GM15510 (cell line): ENCODE data around the gene SNX17.

ENCODE experiments used
- POLR2A ChIP-seq: IDR thresholded peaks from 3 replicates; pipeline ENCODE4 v1.6.1; 2011; ENCODE audit warnings: borderline replicate concordance; ENCODE audit not compliant: insufficient read length; ENCODE audit errors: extremely low read depth

Gene SNX17, protein sequence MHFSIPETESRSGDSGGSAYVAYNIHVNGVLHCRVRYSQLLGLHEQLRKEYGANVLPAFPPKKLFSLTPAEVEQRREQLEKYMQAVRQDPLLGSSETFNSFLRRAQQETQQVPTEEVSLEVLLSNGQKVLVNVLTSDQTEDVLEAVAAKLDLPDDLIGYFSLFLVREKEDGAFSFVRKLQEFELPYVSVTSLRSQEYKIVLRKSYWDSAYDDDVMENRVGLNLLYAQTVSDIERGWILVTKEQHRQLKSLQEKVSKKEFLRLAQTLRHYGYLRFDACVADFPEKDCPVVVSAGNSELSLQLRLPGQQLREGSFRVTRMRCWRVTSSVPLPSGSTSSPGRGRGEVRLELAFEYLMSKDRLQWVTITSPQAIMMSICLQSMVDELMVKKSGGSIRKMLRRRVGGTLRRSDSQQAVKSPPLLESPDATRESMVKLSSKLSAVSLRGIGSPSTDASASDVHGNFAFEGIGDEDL

DNA sequence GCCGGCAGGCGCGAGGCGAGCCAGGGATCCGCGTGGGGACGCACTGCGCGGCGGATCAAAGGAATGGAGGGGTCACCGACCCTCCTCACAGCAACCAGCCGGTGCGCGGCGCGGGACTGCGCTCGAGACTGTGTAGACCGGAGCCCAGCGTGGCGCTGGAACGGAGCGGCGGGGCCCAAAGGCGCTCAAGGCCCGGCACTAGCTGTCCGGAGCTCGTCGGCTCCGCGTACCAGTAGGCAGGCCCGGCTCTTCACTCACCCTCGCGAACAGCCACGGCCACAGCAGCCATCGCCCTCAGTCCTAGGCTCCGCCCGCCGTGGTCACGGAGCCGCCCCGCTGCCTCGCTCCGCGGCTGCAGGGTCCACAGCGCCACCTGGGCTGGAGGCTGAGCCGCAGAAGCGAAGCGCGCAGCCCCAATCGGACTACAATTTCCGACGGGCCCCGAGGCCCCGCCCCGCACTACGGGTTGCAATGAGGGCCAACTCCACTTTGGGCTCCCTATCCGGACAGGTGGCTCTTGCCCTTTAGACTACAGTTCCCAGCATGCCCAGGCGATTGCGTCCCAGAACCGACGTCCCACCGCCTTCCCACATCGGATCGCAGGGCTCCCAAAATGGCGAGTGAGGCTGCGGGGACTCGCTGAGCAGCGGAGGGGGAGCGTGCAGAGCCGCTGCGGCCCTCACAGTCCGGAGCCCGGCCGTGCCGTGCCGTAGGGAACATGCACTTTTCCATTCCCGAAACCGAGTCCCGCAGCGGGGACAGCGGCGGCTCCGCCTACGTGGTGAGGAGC lies at the start of gene SNX17, which contains the start of gene EIF2B4:
TSS of gene SNX17 (plus strand) at position 591 of the 790 bp plus-strand sequence. CDS start at position 719, 128 bp downstream.
TSS of gene EIF2B4 (minus strand) at position 313 of the 790 bp plus-strand sequence. CDS start at position 289, 24 bp downstream.
- peak; percentile 81 for TF ChIP-seq POLR2A

DNA sequence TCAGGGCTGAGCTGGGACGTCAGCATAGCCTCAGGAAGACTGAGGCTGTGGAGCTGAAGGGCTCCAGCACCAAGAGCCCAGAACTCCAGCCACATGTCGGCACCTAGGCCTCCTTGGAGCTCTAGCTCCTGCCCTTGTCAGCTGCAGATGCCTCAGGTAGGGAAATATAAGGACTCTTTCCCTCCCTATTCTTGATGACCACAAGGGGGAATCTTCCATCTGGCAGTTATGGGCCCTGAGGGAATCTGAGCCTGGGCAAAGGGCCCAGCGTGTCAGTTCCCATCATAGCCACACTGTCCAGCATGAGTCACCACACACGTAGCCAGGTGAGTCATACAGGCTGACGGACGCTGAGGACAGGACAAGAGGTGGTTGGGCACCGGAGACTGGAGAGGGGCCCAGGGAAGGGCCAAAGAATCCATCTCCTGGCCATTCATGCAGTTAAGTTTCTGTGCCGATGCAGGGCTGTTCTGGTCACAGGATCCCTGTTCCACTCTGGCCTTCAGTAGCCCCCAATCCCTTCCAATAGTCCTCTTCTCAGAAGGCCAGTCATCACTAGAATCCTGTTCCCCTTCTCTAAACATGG lies 49.4 kb upstream of the SNX17 start:
- TF ChIP-seq POLR2A: no peak

DNA sequence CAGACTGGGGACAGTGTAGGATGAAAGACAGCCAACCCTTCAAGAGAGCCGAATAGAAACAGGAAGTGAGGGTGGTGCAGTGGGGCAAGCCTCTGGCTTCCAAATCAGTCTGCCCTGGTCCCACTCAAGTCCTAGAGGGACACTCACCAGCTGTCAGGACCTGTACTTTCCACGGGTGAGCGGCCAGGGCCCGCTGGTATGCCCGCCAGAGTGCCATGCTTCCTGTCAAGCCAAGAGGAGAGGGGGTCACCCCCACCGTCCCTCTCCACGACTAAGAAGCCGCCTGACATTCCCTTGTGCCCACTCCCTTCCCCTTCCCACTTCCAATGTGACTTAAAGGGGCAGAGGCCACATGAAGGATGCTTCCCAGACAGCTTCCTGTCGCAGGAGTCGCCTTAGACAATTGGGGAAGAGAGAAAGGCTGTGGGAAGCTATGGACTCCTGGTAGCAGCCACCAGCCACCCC lies 48.1 kb upstream of the SNX17 start:
- TF ChIP-seq POLR2A: peak; percentile 25

DNA sequence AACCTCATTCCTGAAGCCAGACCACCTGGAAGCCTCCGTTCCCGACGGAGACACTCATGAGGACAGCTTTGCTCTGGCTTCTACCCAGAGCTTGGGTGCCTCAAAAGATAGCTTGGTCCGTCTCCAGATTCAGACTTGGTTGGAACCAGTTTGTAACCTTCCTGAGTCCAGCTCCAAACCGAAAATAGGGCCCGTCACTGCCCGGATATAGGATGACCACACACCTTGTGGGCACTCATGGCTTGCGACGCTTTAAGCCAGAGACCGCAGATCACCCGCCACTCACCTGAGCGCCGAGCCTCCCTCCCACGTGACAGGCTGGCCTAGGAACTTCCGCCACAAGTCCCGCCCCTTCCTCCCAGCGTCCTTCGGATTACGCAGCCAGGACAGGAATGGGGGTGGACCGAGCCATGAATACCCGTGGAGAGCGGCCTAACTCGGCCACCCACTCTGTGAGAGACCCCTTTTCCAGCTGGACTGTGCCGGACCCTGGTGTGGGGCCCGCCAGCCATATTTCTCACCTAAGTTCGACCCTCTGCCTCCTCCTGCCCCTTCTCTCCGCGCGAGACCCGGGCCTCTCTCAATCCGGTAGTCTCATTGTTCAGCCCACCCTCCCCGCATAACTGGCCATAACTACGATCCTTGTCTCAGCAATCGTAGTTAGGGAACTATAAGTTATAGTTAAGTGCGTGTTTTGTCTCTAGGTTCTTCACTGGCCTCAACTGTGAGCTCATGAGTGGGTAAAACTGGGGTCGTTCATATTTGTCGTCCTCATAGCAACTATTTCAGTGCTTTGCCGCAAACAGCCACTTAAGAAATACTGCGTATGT lies 47.4 kb upstream of the SNX17 start, which contains the start of gene MPV17:
TSS of gene MPV17 (minus strand) at position 332 of the 830 bp plus-strand sequence. CDS start 580 bp downstream, outside the sequence.
- TF ChIP-seq POLR2A: peak; percentile 93

DNA sequence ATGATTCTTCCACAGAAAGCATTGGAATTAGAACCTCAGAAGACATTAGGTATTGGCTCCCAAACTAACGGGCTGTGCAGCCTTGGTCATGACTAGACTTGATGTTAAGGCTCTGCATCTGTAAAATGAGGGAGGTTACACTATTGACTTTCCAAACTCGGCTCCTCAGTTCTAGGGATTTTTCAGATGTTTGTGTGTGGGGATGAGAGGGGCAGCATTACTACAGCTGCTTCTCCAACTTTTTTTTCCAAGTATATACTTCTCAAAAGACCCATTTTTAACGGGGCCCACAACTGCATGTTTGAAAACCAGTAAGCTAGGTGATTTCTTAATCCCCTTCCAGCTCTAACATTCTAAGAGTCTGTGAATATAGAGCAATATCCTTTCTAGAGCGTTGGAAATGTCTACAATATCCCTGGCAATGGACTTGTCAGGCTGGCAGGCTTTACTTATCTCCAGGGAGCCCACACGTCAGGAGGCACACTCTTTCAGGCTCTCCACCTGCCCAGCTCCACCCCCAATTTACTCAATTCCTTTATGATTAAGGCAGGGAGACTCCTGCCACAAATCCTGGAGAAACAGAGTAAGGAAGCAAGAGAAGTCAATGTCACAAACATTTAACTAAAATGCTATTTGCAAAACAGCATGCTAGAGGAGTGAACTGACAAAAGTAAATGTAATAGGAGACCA lies 46.7 kb upstream of the SNX17 start:
- no peak for TF ChIP-seq POLR2A

DNA sequence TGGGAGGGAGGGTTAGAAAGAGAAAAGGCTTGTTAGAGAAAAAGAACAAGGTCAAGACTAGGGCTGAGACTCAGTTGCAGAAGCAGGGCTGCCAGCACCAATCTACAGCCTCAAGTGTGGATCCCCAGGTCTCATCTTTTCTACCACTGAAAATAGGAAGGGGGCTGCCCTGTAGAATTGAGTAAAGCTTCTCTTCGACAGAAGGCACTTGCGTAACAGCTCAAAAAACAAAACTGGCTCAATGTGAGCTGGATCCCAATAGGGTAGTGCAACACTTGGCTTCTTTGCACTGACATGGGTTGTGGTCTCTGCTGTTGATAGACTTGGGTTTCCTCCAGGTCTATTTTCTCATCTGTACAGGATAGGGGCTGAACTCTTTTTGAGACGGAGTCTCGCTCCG lies 45.7 kb upstream of the SNX17 start:
- TF ChIP-seq POLR2A: no peak

DNA sequence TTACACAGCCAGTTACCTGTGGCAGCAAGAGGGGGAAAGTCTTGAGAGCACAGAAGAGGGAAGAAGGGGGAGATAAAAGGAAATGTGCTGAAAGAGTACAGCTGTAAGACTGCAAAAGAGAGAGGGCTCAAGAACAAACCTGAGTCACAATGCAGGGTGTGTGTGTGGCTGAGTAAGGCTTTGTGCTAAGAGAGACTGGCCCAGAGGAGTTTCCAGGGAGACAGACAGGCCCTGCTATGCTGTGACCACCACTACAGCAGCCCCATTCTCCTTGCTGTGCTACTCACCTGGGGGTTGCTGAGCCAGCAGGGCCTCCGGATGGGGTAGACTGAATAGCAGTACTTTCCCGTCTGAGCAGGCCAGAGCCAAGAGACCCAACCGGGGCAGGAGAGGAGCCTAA lies 35.1 kb upstream of the SNX17 start:
- TF ChIP-seq POLR2A: no peak

DNA sequence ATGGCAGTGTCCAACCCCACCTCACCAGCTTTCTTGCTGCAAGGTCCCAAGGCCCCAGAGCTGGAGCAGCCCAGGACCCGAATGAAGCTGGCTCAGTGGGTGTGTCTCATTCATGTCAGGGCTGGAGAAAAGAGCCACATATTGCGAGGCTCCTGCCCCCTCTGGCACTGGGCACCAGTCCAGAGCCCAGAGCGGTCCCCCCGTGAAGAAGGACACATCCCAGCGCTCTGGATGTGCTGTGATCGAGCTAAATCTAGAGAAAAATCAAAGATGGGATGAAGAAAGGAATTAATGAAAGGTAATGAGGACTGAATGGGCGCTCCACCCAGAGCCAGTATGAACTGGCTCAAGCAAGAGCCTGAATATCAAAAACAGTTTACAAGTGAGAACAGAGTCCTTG lies 34.2 kb upstream of the SNX17 start:
- TF ChIP-seq POLR2A: no peak

DNA sequence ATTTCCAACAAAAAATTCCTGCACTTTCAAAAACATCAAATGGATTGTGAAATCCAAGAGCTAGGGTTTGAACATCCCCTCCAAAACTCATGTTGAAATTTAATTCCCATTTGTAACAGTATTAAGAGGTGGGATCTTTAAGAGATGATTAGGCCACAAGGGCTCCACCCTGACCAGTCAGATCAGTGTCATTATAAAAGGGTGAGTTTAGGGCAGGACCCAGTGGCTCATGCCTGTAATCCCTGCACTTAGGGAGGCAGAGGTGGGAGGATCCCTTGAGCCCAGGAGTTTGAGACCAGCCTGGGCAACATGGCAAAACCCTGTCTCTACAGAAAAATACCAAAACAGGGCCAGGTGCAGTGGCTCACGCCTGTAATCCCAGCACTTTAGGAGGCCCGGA lies 22.8 kb upstream of the SNX17 start:
- TF ChIP-seq POLR2A: no peak

DNA sequence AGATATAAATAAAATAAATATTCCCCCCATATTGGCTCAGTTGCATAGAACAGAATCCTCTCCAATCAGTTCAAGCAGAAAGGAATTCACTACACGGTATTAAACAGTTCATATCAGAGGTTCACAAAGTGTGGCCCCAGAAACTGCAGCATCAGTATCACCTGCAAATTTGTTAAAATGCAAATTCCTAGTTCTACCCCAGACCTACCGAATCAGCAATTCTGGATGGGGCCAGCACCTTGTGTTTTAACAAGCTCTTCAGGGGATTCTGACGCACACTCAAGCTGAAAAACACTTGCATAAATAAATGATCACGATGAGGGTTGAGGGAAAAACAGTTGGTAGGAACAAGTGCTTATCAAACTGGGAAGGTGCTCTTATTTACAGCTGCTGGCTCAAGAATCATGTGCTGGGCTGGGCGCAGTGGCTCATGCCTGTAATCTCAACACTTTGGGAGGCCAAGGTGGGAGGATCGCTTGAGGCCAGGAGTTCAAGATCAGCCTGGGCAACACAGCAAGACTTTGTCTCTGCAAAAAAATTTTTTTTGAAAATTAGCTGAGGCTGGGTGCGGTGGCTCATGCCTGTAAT lies 20.2 kb upstream of the SNX17 start:
- TF ChIP-seq POLR2A: no peak

DNA sequence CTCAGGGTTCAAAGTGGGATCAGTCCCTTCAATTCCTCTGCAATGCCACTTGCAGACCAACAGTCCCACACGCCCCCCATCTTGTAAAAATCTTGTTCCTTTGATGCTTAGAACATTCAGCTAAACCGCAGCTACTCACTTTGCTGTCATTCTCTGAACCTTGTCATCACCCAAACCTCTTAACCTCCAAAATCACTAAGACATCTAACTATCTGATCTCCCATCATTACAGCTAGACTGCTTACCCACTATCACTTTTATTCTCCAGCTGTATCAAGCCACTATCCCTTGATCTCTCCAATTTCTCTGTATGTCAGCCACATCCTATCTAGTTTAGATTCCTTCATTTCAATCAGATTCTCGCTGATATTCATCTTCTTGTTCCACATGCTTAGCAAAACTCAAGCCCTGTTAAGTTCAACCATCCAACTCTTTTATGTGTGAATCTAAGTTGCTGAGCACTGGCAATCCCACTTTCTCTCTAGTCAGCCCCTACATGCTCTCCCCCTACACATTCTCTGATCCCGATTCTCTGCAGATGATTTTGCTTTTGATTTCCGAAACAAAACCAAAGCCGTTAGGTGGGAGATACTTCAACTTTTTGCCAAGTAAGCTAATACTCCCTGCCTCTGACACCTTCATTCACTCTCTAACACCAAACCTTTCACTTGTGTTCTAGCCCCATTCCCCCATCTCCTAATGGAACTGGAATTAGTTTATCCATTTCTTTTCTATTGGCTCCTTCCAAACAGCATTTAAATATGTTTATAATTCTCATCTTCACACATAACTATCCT lies 18.4 kb upstream of the SNX17 start:
- TF ChIP-seq POLR2A: no peak
